H9 (cell line): ENCODE results near the gene ATN1. TPM values are rescaled to one million over a fixed set of nuclear protein-coding genes. Genes with fewer than 3 reads are reported as not detected.
A peak's percentile ranks its signal among the peaks of the same experiment; 100 is the strongest.

Experiments used
- DNase-seq: peaks from one replicate; pipeline ENCODE4 v3.0.0-alpha.2; 2017
- H2AFZ ChIP-seq: one replicate; pipeline ENCODE4 v1.6.1; 2013; ENCODE audit warnings: mild to moderate bottlenecking, low read length, control low read depth, moderate library complexity
- H2AK5ac ChIP-seq: 2 replicates; pipeline ENCODE4 v1.6.1; 2013; ENCODE audit warnings: low read length, control low read depth, mixed read lengths; ENCODE audit not compliant: insufficient read length
- H2BK120ac ChIP-seq: one replicate; pipeline ENCODE4 v1.6.1; 2013; ENCODE audit warnings: low read depth, mild to moderate bottlenecking, low read length, control low read depth, inconsistent platforms; ENCODE audit not compliant: poor library complexity, severe bottlenecking
- H2BK12ac ChIP-seq: 2 replicates; pipeline ENCODE4 v1.6.1; 2013; ENCODE audit warnings: low read length, control low read depth, mixed read lengths, low read depth; ENCODE audit not compliant: insufficient read length
- H2BK15ac ChIP-seq: 2 replicates; pipeline ENCODE4 v1.6.1; 2013; ENCODE audit warnings: low read depth, low read length, control low read depth
- H2BK20ac ChIP-seq: one replicate; pipeline ENCODE4 v1.6.1; 2013; ENCODE audit warnings: low read depth, mild to moderate bottlenecking, low read length, control low read depth, inconsistent platforms; ENCODE audit not compliant: poor library complexity, severe bottlenecking
- H2BK5ac ChIP-seq: 2 replicates; pipeline ENCODE4 v1.6.1; 2013; ENCODE audit warnings: low read length, control low read depth, mixed read lengths; ENCODE audit not compliant: insufficient read length
- H3K14ac ChIP-seq: 2 replicates; pipeline ENCODE4 v1.6.1; 2013; ENCODE audit warnings: low read length, control low read depth; ENCODE audit not compliant: insufficient read depth
- H3K18ac ChIP-seq: 2 replicates; pipeline ENCODE4 v1.6.1; 2013; ENCODE audit warnings: low read depth, mild to moderate bottlenecking, mixed read lengths, low read length, control low read depth; ENCODE audit not compliant: insufficient read length
- H3K23ac ChIP-seq: 2 replicates; pipeline ENCODE4 v1.6.1; 2013; ENCODE audit warnings: low read length, control low read depth, mixed read lengths, low read depth; ENCODE audit not compliant: insufficient read length
- H3K23me2 ChIP-seq: 2 replicates; pipeline ENCODE4 v1.6.1; 2013; ENCODE audit warnings: low read depth, mild to moderate bottlenecking, mixed read lengths, low read length, control low read depth; ENCODE audit not compliant: insufficient read length, poor library complexity, severe bottlenecking
- H3K27ac ChIP-seq: 2 replicates; pipeline ENCODE4 v1.5.1; 2013; ENCODE audit warnings: low read length, control low read depth, mixed read lengths, low read depth; ENCODE audit not compliant: insufficient read length
- H3K27me3 ChIP-seq: 2 replicates; pipeline ENCODE4 v1.6.1; 2013; ENCODE audit warnings: low read length, control low read depth, inconsistent platforms; ENCODE audit not compliant: insufficient read depth
- H3K4ac ChIP-seq: 2 replicates; pipeline ENCODE4 v1.6.1; 2013; ENCODE audit warnings: low read depth, mild to moderate bottlenecking, control low read depth, inconsistent platforms, low read length, moderate library complexity
- H3K4me1 ChIP-seq: 2 replicates; pipeline ENCODE4 v1.6.1; 2013; ENCODE audit warnings: low read length, control low read depth, inconsistent platforms; ENCODE audit not compliant: insufficient read depth
- H3K4me2 ChIP-seq: 2 replicates; pipeline ENCODE4 v1.6.1; 2013; ENCODE audit warnings: low read length, control low read depth, mixed read lengths; ENCODE audit not compliant: insufficient read length, insufficient read depth
- H3K56ac ChIP-seq: 2 replicates; pipeline ENCODE4 v1.6.1; 2013; ENCODE audit warnings: low read depth, mild to moderate bottlenecking, mixed read lengths, low read length, control low read depth; ENCODE audit not compliant: insufficient read length
- H3K79me1 ChIP-seq: 2 replicates; pipeline ENCODE4 v1.6.1; 2013; ENCODE audit warnings: low read depth, mild to moderate bottlenecking, moderate library complexity, low read length, control low read depth, inconsistent platforms; ENCODE audit not compliant: insufficient read depth, poor library complexity, severe bottlenecking
- H3K79me2 ChIP-seq: 2 replicates; pipeline ENCODE4 v1.6.1; 2013; ENCODE audit warnings: low read length, control low read depth, inconsistent platforms; ENCODE audit not compliant: insufficient read depth
- H3K9ac ChIP-seq: 2 replicates; pipeline ENCODE4 v1.6.1; 2013; ENCODE audit warnings: low read length, control low read depth, mixed read lengths; ENCODE audit not compliant: insufficient read length; ENCODE audit errors: extremely low read depth
- H3K9me3 ChIP-seq: one replicate; pipeline ENCODE4 v1.6.1; 2013; ENCODE audit warnings: low read depth, low read length, inconsistent platforms; ENCODE audit not compliant: control insufficient read depth
- H3T11ph ChIP-seq: one replicate; pipeline ENCODE4 v1.6.1; 2013; ENCODE audit warnings: mild to moderate bottlenecking, low read length, control low read depth, inconsistent platforms
- H4K20me1 ChIP-seq: one replicate; pipeline ENCODE4 v1.6.1; 2013; ENCODE audit not compliant: control insufficient read depth, insufficient read length, insufficient read depth
- H4K5ac ChIP-seq: 2 replicates; pipeline ENCODE4 v1.6.1; 2013; ENCODE audit warnings: low read depth, mild to moderate bottlenecking, mixed read lengths, low read length, control low read depth; ENCODE audit not compliant: insufficient read length
- H4K8ac ChIP-seq: replicated peaks from 2 replicates; pipeline ENCODE4 v1.6.1; 2013; ENCODE audit warnings: low read length, control low read depth, mixed read lengths, low read depth; ENCODE audit not compliant: insufficient read length
- H4K91ac ChIP-seq: 2 replicates; pipeline ENCODE4 v1.6.1; 2013; ENCODE audit warnings: low read depth, mild to moderate bottlenecking, moderate library complexity, mixed read lengths, low read length, control low read depth; ENCODE audit not compliant: insufficient read length
- H3K27ac Mint-ChIP-seq, 3 experiments: 2 replicates in 2 of 3; 3 replicates in 1 of 3; pipeline ENCODE4 v1.8.0; 2020 to 2021; ENCODE audit warnings: mixed read lengths in 3 of 3, mild to moderate bottlenecking in 1 of 3, moderate library complexity in 1 of 3
- H3K27me3 Mint-ChIP-seq: 2 replicates; pipeline ENCODE4 v1.8.0; 2021; ENCODE audit warnings: low read depth, mild to moderate bottlenecking, moderate library complexity, mixed read lengths
- H3K36me3 Mint-ChIP-seq, 3 experiments: 2 replicates in 2 of 3; 3 replicates in 1 of 3; pipeline ENCODE4 v1.8.0; 2020 to 2021; ENCODE audit warnings: low read depth in 3 of 3, mixed read lengths in 3 of 3; ENCODE audit not compliant: insufficient read depth in 1 of 3
- H3K4me1 Mint-ChIP-seq, 2 experiments: 2 replicates each; pipeline ENCODE4 v1.8.0; 2020; ENCODE audit warnings: mixed read lengths in 2 of 2
- H3K4me3 Mint-ChIP-seq, 2 experiments: 2 replicates in 1 of 2; 3 replicates in 1 of 2; pipeline ENCODE4 v1.8.0; 2020 to 2021; ENCODE audit warnings: mild to moderate bottlenecking in 2 of 2, mixed read lengths in 2 of 2, moderate library complexity in 1 of 2
- H3K9me3 Mint-ChIP-seq, 2 experiments: 2 replicates in 1 of 2; 3 replicates in 1 of 2; pipeline ENCODE4 v1.8.0; 2020; ENCODE audit warnings: mild to moderate bottlenecking in 2 of 2, mixed read lengths in 2 of 2, moderate library complexity in 1 of 2
- CTCF ChIP-seq: fragments of 200-600 bp; sonication (generic); conservative IDR thresholded peaks from 3 replicates; pipeline ENCODE4 v1.8.0; 2021; ENCODE audit warnings: antibody characterized with exemption, mild to moderate bottlenecking
- WGBS: extraction: QIAGEN DNeasy Blood & Tissue Kit; methylation state at CpG from one replicate; pipeline ENCODE4 v1.1.7; 2013; ENCODE audit warnings: missing lambda C conversion rate, low lambda C conversion rate, mixed read lengths; ENCODE audit not compliant: insufficient read length; ENCODE audit errors: extremely low coverage; 5-methylcytosine and 5-hydroxymethylcytosine counted together
- total RNA-seq: library from RNA; stranded (reverse); gene quantifications from 2 replicates; pipeline ENCODE4 v1.2.1, GENCODE V29; 2021

The ATN1 gene
- total RNA-seq, 1 experiment from 2014 or later = 103 TPM

- WGBS = no CpG with 5 or more reads among the region's 25 CpGs
- Histone ChIP-seq H3K4me1 (peaks cover 2% of the 10 kb centered on the region; the same call in 1 of the 2 replicates), H3K9me3 (no peaks in the 10 kb centered on the region)
Observed at GRCh38 chr12:6950811-6951540, 23.2 kb downstream of the ATN1 start, which contains the start of gene PTPN6. TSS of gene PTPN6 (plus strand) at chr12:6951356. CDS start at chr12:6951513, 157 bp downstream.

More at GRCh38 chr12:6950811-6951540, 23.2 kb downstream of the ATN1 start, which contains the start of gene PTPN6:
- Mint-ChIP-seq H3K4me1 (peaks cover 23 to 35% of the 10 kb centered on the region in 2 experiments), H3K27me3 (no peaks in the 10 kb centered on the region; the same call in 1 of the 2 replicates), H3K4me3 (peak within 1 kb of the TSS in 1 of 2 experiments; percentile 18; a peak in 1 of 5 replicates), H3K9me3 (no peaks in the 10 kb centered on the region), H3K27ac (peak within 1 kb of the TSS in 1 of 3 experiments; percentile 39; a peak in 1 of 7 replicates), H3K36me3 (peaks cover 0 to 5% (median 3%) of the 10 kb centered on the region in 3 experiments; a peak in 3 of 7 replicates)
- H3K23ac ChIP-seq = no peak within 1 kb of the TSS
- H3K4me2 ChIP-seq = no peak within 1 kb of the TSS
- H4K20me1 ChIP-seq = peaks cover 2% of the 10 kb centered on the region
- H3K79me2 ChIP-seq = no peaks in the 10 kb centered on the region
- H2AK5ac ChIP-seq = no peak within 1 kb of the TSS
- H3K56ac ChIP-seq = no peak within 1 kb of the TSS
- no peak within 1 kb of the TSS for H4K5ac ChIP-seq
- H3T11ph ChIP-seq = no peak within 1 kb of the TSS
- no peak within 1 kb of the TSS for H3K27ac ChIP-seq
- no peak within 1 kb of the TSS for H2BK12ac ChIP-seq
- H3K9ac ChIP-seq = no peak within 1 kb of the TSS
- H4K91ac ChIP-seq = no peak within 1 kb of the TSS
- no peak for TF ChIP-seq CTCF
- H3K23me2 ChIP-seq = peaks cover 7% of the 10 kb centered on the region
- no peak within 1 kb of the TSS for H3K4ac ChIP-seq
- H3K14ac ChIP-seq = no peak within 1 kb of the TSS; the same call in 1 of the 2 replicates
- no peak for DNase-seq
- no peak within 1 kb of the TSS for H2BK20ac ChIP-seq
- no peak within 1 kb of the TSS for H2BK5ac ChIP-seq
- no peak within 1 kb of the TSS for H2BK15ac ChIP-seq
- no peak within 1 kb of the TSS for H4K8ac ChIP-seq
- no peaks in the 10 kb centered on the region for H3K27me3 ChIP-seq
- no peak within 1 kb of the TSS for H2BK120ac ChIP-seq
- H3K18ac ChIP-seq = no peak within 1 kb of the TSS
- H2AFZ ChIP-seq = no peak within 1 kb of the TSS
- H3K79me1 ChIP-seq = no peaks in the 10 kb centered on the region
